Measurements from ENCODE around the gene CAPN2. TPM values are rescaled to one million over a fixed set of nuclear protein-coding genes. Genes with fewer than 3 reads are reported as not detected.

The CAPN2 gene
- total RNA-seq, 3 donors from 2014 or later (not counting 1 experiment from before 2014, with no cell fraction given) = 228 to 275 (median 236) TPM

DNA sequence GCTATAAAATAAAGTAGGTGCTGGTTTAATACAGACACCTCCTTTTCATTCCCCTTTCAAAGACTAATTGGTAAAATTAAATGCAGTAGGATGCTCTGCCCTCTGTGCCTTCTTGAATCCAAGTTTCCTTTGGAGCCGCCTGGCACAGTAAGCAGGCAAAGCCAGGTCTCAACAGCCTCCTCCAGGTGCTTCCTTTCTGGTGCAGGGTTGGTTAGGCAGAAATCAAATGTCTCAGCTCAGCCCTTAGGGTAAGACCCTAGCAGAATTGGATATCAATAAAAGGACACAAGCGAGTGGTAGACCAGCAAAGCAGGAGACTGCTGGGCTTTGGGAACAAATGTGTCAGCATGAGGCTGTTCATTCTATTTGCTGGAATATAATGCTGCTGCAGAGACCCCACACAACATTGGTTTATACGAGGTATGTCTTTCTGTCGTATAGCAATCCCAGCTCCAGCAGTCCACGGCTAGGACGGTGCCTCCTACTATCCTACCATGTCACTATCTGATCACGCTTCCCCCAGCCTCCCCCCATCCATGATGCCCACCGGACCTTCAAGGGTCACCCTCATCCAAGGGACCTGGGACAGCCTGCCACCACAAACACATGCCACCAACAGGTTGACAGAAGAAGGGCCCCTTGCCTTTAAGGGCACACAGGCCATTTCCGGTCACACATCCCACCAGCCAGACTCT, 58.4 kb downstream of the CAPN2 start:
- Mint-ChIP-seq H3K9me3 (no peaks in the 10 kb centered on the region), H3K4me1 (peaks cover 0 to 9% of the 10 kb centered on the region in 2 donors), H3K36me3 (peaks cover 28% of the 10 kb centered on the region), H3K27ac (peak overlapping the region; percentile 4 to 30), H3K27me3 (ENCODE audit: low read depth in 2 of 2) (no peaks in the 10 kb centered on the region), H3K4me3 (no peak overlapping the region)
- intact Hi-C loops (cut with micrococcal nuclease) = no loop called here
- DNase-seq (no peak), ATAC-seq (no peak)
- TF ChIP-seq, protein P1, sequence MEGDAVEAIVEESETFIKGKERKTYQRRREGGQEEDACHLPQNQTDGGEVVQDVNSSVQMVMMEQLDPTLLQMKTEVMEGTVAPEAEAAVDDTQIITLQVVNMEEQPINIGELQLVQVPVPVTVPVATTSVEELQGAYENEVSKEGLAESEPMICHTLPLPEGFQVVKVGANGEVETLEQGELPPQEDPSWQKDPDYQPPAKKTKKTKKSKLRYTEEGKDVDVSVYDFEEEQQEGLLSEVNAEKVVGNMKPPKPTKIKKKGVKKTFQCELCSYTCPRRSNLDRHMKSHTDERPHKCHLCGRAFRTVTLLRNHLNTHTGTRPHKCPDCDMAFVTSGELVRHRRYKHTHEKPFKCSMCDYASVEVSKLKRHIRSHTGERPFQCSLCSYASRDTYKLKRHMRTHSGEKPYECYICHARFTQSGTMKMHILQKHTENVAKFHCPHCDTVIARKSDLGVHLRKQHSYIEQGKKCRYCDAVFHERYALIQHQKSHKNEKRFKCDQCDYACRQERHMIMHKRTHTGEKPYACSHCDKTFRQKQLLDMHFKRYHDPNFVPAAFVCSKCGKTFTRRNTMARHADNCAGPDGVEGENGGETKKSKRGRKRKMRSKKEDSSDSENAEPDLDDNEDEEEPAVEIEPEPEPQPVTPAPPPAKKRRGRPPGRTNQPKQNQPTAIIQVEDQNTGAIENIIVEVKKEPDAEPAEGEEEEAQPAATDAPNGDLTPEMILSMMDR (IDR thresholded peaks at IDR 0.05) = no peak
- Histone ChIP-seq H3K9me3 (ENCODE audit: control insufficient read depth, insufficient read depth, low read length) (no peaks in the 10 kb centered on the region), H3K4me3 (ENCODE audit: low read length) (no peak overlapping the region), H3K27ac (ENCODE audit: low read length) (no peak overlapping the region), H3K4me1 (ENCODE audit: control insufficient read depth, insufficient read depth, low read length) (peaks cover under 1% of the 10 kb centered on the region), H3K27me3 (ENCODE audit: control insufficient read depth, insufficient read depth, low read length) (no peaks in the 10 kb centered on the region), H3K36me3 (ENCODE audit: control insufficient read depth, insufficient read depth, low read length) (peaks cover 66% of the 10 kb centered on the region)
- WGBS (ENCODE audit: insufficient coverage) = 94% methylated on average over 9 of the region's 9 CpGs

DNA sequence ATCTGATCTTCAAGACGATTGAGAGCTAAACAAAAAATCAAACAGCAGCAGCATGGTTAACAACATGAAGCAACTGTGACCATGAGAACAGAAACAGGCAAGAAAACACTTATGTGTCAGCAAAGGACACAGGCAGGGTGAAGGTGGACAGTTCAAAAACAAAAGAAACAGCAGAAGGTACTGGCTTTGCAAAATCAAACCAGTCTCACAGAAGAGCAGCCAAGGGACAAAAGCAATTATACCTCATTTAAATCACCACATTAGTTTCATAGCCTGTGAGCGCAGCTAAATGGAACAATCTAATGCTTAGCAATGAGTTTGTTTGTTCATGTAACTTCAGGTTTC, 59.1 kb downstream of the CAPN2 start:
- Histone ChIP-seq H3K9me3 (ENCODE audit: control insufficient read depth, insufficient read depth, low read length) (no peaks in the 10 kb centered on the region), H3K36me3 (ENCODE audit: control insufficient read depth, insufficient read depth, low read length) (peaks cover 66% of the 10 kb centered on the region), H3K27me3 (ENCODE audit: control insufficient read depth, insufficient read depth, low read length) (no peaks in the 10 kb centered on the region), H3K27ac (ENCODE audit: low read length) (no peak overlapping the region), H3K4me1 (ENCODE audit: control insufficient read depth, insufficient read depth, low read length) (peaks cover 6% of the 10 kb centered on the region), H3K4me3 (ENCODE audit: low read length) (no peak overlapping the region)
- Mint-ChIP-seq H3K9me3 (no peaks in the 10 kb centered on the region), H3K36me3 (peaks cover 28% of the 10 kb centered on the region), H3K4me1 (peaks cover 6 to 16% of the 10 kb centered on the region in 2 donors), H3K27me3 (ENCODE audit: low read depth in 2 of 2) (no peaks in the 10 kb centered on the region), H3K4me3 (no peak overlapping the region), H3K27ac (peak overlapping the region; percentile 4 to 30)
- WGBS (ENCODE audit: insufficient coverage) = 82% methylated on average over 2 of the region's 2 CpGs
- intact Hi-C loops (cut with micrococcal nuclease) = no loop called here
- TF ChIP-seq, protein P1 (IDR thresholded peaks at IDR 0.05) = no peak
- DNase-seq = no peak
- no peak for ATAC-seq

DNA sequence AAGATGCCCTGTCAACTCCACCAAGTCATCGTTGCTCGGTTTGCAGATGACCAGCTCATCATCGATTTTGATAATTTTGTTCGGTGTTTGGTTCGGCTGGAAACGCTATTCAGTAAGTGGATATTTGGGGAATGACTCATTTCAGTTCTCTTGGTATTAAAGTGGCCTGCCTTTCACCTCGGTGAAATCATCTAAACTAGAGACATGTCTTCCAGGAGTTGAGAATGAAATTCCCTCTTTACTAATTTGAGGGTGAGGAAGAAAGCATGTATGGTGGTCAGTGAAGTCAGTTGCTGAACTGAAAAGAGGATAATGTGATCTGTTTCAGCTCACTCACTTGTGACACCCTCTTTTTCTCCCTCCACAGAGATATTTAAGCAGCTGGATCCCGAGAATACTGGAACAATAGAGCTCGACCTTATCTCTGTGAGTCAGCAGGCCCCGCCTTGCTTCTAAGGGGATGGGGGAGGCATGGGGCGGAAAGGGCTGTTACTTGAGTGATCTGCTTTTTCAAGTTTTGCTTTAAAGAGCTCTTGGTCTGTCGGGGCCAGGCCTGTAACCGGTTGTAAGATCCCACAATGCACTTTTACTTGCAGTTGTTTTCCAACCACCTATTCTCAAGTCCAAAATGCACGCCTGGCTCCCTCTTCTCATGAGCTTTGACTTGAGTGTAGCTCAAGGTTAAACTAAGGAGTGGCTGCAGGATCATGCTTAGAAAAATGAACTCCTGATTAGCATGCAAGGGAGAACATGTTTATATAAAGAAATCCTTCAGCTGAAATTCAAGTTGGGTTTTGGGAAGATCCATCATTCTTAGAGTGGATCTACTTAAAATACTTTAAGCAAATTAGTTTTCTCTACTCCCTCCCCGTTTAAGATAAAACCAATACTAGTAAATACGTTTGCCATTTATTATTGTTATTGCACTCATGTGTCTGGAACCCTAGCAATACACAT, 59.8 kb downstream of the CAPN2 start:
- Mint-ChIP-seq H3K36me3 (peaks cover 28% of the 10 kb centered on the region), H3K9me3 (no peaks in the 10 kb centered on the region), H3K4me3 (no peak overlapping the region), H3K27ac (peak overlapping the region; percentile 4 to 53), H3K4me1 (peaks cover 6 to 17% of the 10 kb centered on the region in 2 donors), H3K27me3 (ENCODE audit: low read depth in 2 of 2) (no peaks in the 10 kb centered on the region)
- H3K27ac ChIP-seq (ENCODE audit: low read length) = no peak overlapping the region
- WGBS (ENCODE audit: insufficient coverage) = 70% methylated on average over 15 of the region's 16 CpGs
- no peak overlapping the region for H3K4me3 ChIP-seq (ENCODE audit: low read length)
- peaks cover 6% of the 10 kb centered on the region for H3K4me1 ChIP-seq (ENCODE audit: control insufficient read depth, insufficient read depth, low read length)
- intact Hi-C loops (cut with micrococcal nuclease) = no loop called here
- ATAC-seq (no peak), DNase-seq (no peak)
- TF ChIP-seq, protein P1 (IDR thresholded peaks at IDR 0.05) = no peak
- no peaks in the 10 kb centered on the region for H3K9me3 ChIP-seq (ENCODE audit: control insufficient read depth, insufficient read depth, low read length)
- H3K36me3 ChIP-seq (ENCODE audit: control insufficient read depth, insufficient read depth, low read length) = peaks cover 66% of the 10 kb centered on the region
- no peaks in the 10 kb centered on the region for H3K27me3 ChIP-seq (ENCODE audit: control insufficient read depth, insufficient read depth, low read length)

Measured in natural killer cell (primary cell).